ENCODE results near the gene USP49. TPM values are rescaled to one million over a fixed set of nuclear protein-coding genes. Genes with fewer than 3 reads are reported as not detected.

USP49 gene
- total and polyA plus RNA-seq, 2 of the 13 experiments (the other 11 are each of a cell fraction or from before 2014, with no cell fraction given): 2.9 to 4.3 TPM

GRCh38 chr6:41746107-41746506, 149.1 kb downstream of the USP49 start:
- peak overlapping the region; percentile 91 for H3K27ac ChIP-seq (ENCODE audit: extremely low read length, insufficient read depth, low read length)
- H4K20me1 ChIP-seq (ENCODE audit: insufficient read depth, low read length): no peaks in the 10 kb centered on the region
- H3K4me1 ChIP-seq (ENCODE audit: insufficient read depth, low read length): peaks cover 86% of the 10 kb centered on the region
- peak overlapping the region; percentile 88 for H3K4me2 ChIP-seq (ENCODE audit: low read depth, low read length)
- intact Hi-C loops (cut with micrococcal nuclease; ENCODE audit: unreplicated experiment): no loop called here
- no peak overlapping the region for H2AFZ ChIP-seq (ENCODE audit: low read length)
- peak overlapping the region in 1 of 3 experiments; percentile 24; a peak in 1 of 6 replicates for H3K4me3 ChIP-seq (replicated peaks in 1 of 3; ENCODE audit: insufficient read depth in 1 of 3, low read depth in 2 of 3, low read length in 3 of 3)
- no peak for ATAC-seq
- no TSS peak for BruUV-seq (replicated peaks)
- H3K27me3 ChIP-seq (ENCODE audit: control insufficient read depth in 1 of 2, insufficient read depth in 2 of 2, low read length in 2 of 2): no peaks in the 10 kb centered on the region
- DNase-seq (ENCODE audit: low spot score): no peak
- CTCF ChIA-PET (ENCODE audit: low intra/inter-chr PET ratio, low total read pairs): no interaction called here
- in situ Hi-C loops (cut with HindIII; ENCODE audit: extremely low pct_ligation_motif_present, low pct_unique_long_range_greater_than_20kb): no loop called here
- WGBS (ENCODE audit: low lambda C conversion rate): 85% methylated on average over 10 of the region's 10 CpGs
- POLR2A ChIA-PET: interaction anchor here (0.7 to 7.2 kb wide), 5 partner anchors 11 to 391 kb away, joined by 3 to 120 read pairs (median 5); partner anchors contain the start of genes TFEB and TOMM6
- peak overlapping the region; percentile 74 for H3K9ac ChIP-seq (ENCODE audit: insufficient read depth, low read depth, low read length)
- FAIRE-seq: no peak
- no peaks in the 10 kb centered on the region for H3K9me3 ChIP-seq (ENCODE audit: low read length)
- no peaks in the 10 kb centered on the region for H3K79me2 ChIP-seq (ENCODE audit: insufficient read depth, low read length)
- H3K36me3 ChIP-seq (replicated peaks in 1 of 2; ENCODE audit: control insufficient read depth in 1 of 2, insufficient read depth in 2 of 2, low read length in 2 of 2): no peaks in the 10 kb centered on the region
- TF ChIP-seq FOSL2 (CRISPR knock-in tag; IDR thresholded peaks at IDR 0.05) (0 out of 2 replicates have a peak, but pooled peaks have one; percentile 1), POLR2G (IDR thresholded peaks at IDR 0.05; ENCODE audit: low read depth, low read length) (0 out of 2 replicates have a peak, but pooled peaks have one; percentile 36), TAF1 (CRISPR knock-in tag; IDR thresholded peaks at IDR 0.05) (peak; percentile 14; the same call in 1 of the 2 replicates), ZNF513 (CRISPR knock-in tag; conservative IDR thresholded peaks at IDR 0.05) (no peak), AGO2 (optimal IDR thresholded peaks at IDR 0.05; ENCODE audit: low read depth, low read length) (peak; percentile 69), ARNTL (CRISPR knock-in tag; IDR thresholded peaks at IDR 0.05) (no peak), SALL1 (CRISPR knock-in tag; IDR thresholded peaks at IDR 0.05) (peak; percentile 39), NR3C1 (CRISPR knock-in tag; IDR thresholded peaks at IDR 0.05) (no peak), ZNF891 (CRISPR knock-in tag; IDR thresholded peaks at IDR 0.05) (0 out of 2 replicates have a peak, but pooled peaks have one; percentile 45), GTF2F1 (IDR thresholded peaks at IDR 0.05; ENCODE audit: low read length) (no peak), CERS6 (CRISPR knock-in tag; IDR thresholded peaks at IDR 0.05) (no peak), HDAC2 (CRISPR knock-in tag; IDR thresholded peaks at IDR 0.05) (0 out of 2 replicates have a peak, but pooled peaks have one; percentile 18), PBX2 (CRISPR knock-in tag; IDR thresholded peaks at IDR 0.05) (no peak), ZNF639 (CRISPR knock-in tag; conservative IDR thresholded peaks at IDR 0.05) (no peak), LBX2 (CRISPR knock-in tag; IDR thresholded peaks at IDR 0.05; ENCODE audit: borderline replicate concordance) (no peak), GMEB1 (CRISPR knock-in tag; IDR thresholded peaks at IDR 0.05; ENCODE audit: borderline replicate concordance) (no peak), ZBTB14 (CRISPR knock-in tag; IDR thresholded peaks at IDR 0.05) (no peak)
